Measurements from ENCODE around the gene PTPN21. TPM values are rescaled to one million over a fixed set of nuclear protein-coding genes. Genes with fewer than 3 reads are reported as not detected.

Gene PTPN21
- total RNA-seq, 4 donors from 2014 or later, result 24.7 to 47.2 (median 40.7) TPM

DNA sequence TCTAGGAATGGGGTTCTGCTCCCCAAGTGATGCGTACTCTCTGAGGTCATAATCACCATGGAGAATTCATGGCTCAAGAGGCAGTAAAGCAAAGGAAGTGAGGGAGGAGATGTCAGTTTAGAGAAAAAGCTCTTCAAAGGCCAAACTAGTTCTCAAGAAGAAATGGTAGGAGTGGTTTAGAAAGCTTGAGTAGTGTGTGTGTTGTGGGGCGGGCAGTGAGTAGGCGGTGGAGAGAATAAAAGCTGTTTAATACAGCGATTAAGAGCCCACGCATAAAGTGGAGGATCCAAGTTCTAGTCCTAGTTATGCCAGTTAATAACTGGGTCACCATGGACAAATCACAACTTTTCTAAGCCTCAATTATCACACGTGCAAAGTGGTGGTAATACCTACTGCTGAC lies 55.6 kb downstream of the PTPN21 start:
- no peaks in the 10 kb centered on the region for H3K4me1 ChIP-seq
- TF ChIP-seq, protein P1, sequence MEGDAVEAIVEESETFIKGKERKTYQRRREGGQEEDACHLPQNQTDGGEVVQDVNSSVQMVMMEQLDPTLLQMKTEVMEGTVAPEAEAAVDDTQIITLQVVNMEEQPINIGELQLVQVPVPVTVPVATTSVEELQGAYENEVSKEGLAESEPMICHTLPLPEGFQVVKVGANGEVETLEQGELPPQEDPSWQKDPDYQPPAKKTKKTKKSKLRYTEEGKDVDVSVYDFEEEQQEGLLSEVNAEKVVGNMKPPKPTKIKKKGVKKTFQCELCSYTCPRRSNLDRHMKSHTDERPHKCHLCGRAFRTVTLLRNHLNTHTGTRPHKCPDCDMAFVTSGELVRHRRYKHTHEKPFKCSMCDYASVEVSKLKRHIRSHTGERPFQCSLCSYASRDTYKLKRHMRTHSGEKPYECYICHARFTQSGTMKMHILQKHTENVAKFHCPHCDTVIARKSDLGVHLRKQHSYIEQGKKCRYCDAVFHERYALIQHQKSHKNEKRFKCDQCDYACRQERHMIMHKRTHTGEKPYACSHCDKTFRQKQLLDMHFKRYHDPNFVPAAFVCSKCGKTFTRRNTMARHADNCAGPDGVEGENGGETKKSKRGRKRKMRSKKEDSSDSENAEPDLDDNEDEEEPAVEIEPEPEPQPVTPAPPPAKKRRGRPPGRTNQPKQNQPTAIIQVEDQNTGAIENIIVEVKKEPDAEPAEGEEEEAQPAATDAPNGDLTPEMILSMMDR (IDR thresholded peaks at IDR 0.05), result no peak
- TF ChIP-seq POLR2A (IDR thresholded peaks at IDR 0.05; ENCODE audit: low read depth) (no peak), POLR2AphosphoS5 (IDR thresholded peaks at IDR 0.05) (no peak), EP300 (IDR thresholded peaks at IDR 0.05) (no peak)
- intact Hi-C loops (cut with DNase I), result no loop called here
- no peaks in the 10 kb centered on the region for H3K27me3 ChIP-seq
- H3K9me3 ChIP-seq, result no peaks in the 10 kb centered on the region
- WGBS, result 89% methylated on average over 6 of the region's 6 CpGs
- no peak overlapping the region for H3K4me3 ChIP-seq
- DNase-seq (ENCODE audit: extremely low spot score), result no peak
- H3K27ac ChIP-seq (replicated peaks in 1 of 4), result no peak overlapping the region
- peaks cover 33 to 88% (median 71%) of the 10 kb centered on the region in 4 donors for H3K36me3 ChIP-seq

DNA sequence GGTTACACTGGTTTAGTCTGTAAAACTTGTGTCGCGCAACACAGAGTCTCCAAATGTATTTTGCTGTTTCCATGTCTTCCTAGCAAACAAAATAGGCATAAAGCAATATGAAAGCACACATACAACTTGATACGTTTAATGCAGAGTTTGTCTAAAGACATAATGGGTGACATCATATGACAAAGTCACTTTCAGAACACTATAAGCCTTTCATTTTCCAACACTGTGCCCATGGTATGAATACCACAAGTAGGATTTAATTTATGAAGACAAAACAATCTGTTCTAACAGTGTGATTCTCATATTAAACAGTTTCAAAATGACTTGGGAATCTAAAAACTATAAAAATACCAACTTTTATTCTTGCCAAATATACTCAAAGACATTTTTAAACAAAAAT lies 58.4 kb downstream of the PTPN21 start:
- 86% methylated on average over 3 of the region's 3 CpGs for WGBS
- H3K27ac ChIP-seq (replicated peaks in 1 of 4), result no peak overlapping the region
- no peaks in the 10 kb centered on the region for H3K27me3 ChIP-seq
- intact Hi-C loops (cut with DNase I), result no loop called here
- no peak overlapping the region for H3K4me3 ChIP-seq
- no peaks in the 10 kb centered on the region for H3K9me3 ChIP-seq
- H3K36me3 ChIP-seq, result peaks cover 29 to 75% (median 55%) of the 10 kb centered on the region in 4 donors
- peaks cover 6 to 7% (median 6%) of the 10 kb centered on the region in 4 donors for H3K4me1 ChIP-seq
- TF ChIP-seq POLR2A (IDR thresholded peaks at IDR 0.05; ENCODE audit: low read depth), result no peak
- TF ChIP-seq EP300 (IDR thresholded peaks at IDR 0.05), result no peak
- no peak for DNase-seq (ENCODE audit: extremely low spot score)

DNA sequence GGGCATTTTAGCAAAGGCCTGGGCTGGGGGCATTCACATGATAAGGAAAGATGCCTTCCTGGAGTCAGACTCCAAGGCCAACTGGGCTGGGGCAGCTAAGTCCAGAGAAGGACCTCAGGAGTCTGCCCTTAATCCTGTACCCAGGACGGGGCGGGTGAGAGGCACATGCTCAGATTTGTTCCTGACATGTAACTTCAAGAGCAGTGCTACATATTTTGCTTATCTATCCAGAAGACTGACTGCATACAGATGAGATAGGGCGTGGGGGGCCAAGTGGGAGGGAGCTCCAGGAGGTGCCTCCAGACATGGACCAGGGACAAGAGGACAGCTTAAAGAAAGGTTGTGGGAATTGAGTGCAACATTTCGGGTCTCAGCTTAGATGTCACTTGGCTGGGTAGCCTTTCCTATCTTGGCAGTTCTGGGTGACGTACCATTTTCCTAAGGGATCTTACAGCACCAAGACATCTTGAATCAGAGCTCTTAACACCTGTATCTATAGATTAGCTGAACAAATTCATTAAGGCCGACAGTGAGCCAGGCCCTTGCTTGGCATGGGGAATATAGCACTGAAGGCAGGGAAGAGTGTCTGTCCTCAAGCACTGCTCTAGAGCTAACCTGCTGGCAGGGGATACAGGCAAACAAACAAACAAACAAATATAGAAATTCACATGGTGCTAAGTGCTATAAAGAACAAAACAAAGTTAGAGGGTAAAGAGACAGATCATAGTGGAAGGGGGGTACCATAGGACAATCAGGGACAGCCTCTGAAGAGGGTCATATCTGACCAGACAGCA lies 61.2 kb downstream of the PTPN21 start:
- H3K9me3 ChIP-seq, result no peaks in the 10 kb centered on the region
- DNase-seq (ENCODE audit: extremely low spot score), result no peak
- H3K4me1 ChIP-seq, result peaks cover 6 to 7% (median 6%) of the 10 kb centered on the region in 4 donors
- H3K27me3 ChIP-seq, result no peaks in the 10 kb centered on the region
- 89% methylated on average over 5 of the region's 6 CpGs for WGBS
- intact Hi-C loops (cut with DNase I), result loop anchor here (5.0 kb wide), 1 partner anchor 69 kb away; the partner anchor contains the start of gene ZC3H14
- no peak overlapping the region for H3K27ac ChIP-seq (replicated peaks in 1 of 4)
- peaks cover 11 to 67% (median 52%) of the 10 kb centered on the region in 4 donors for H3K36me3 ChIP-seq
- TF ChIP-seq POLR2AphosphoS5 (IDR thresholded peaks at IDR 0.05), result no peak
- TF ChIP-seq, protein P1 (IDR thresholded peaks at IDR 0.05), result no peak
- TF ChIP-seq EP300 (IDR thresholded peaks at IDR 0.05), result no peak
- TF ChIP-seq POLR2A (IDR thresholded peaks at IDR 0.05; ENCODE audit: low read depth), result no peak
- no peak overlapping the region for H3K4me3 ChIP-seq

DNA sequence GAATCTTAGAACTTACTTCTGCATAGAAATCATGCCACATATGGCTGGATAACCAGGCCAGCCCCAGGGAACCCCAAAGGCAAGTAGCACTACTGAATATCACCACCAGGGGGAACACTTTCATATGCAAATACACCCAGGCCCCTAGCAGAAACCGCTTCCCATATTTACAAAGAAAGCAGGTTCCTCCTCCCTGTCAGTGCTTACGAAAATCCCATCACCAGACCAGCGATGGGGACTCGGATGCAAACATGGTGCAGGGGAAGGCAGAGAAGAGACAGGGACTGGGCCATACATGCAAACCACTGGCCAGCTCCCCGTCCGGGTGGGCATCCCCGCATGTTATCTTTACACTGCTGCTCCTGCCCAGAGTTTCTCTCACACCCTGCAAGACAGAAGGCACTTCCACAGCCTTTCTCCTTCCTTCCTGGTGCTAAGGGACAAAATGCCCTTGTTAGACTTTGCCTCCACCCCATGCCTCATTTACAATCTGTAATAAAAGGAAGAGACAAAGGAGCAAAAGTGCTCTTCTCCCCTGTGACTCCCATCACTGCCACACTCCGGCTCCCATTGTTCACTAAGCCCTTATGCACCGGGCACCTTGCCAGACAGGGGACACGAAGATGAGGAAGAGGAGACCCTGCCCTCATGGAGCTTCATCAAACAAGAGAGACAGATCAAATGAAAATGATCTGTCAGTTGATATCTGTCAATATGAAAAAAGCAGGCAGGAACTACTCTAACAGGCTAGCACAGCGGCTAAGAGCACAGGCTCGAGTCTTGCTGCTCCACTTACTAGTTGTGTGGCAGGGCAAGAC lies 62.3 kb downstream of the PTPN21 start:
- TF ChIP-seq POLR2A (IDR thresholded peaks at IDR 0.05; ENCODE audit: low read depth) (no peak), POLR2AphosphoS5 (IDR thresholded peaks at IDR 0.05) (peak in 1 of 2 donors; percentile 18)
- TF ChIP-seq, protein P1 (IDR thresholded peaks at IDR 0.05), result peak; percentile 90 to 98 (median 93)
- peak; percentile 95 for DNase-seq (ENCODE audit: extremely low spot score)
- Histone ChIP-seq H3K9me3 (no peaks in the 10 kb centered on the region), H3K27ac (replicated peaks in 1 of 4) (peak overlapping the region in 1 of 4 donors; percentile 34), H3K4me1 (peaks cover 6 to 7% (median 6%) of the 10 kb centered on the region in 4 donors), H3K36me3 (peaks cover 11 to 73% (median 58%) of the 10 kb centered on the region in 4 donors), H3K27me3 (no peaks in the 10 kb centered on the region), H3K4me3 (no peak overlapping the region)
- 54% methylated on average over 12 of the region's 12 CpGs for WGBS
- intact Hi-C loops (cut with DNase I), result loop anchor here (5.0 kb wide), 1 partner anchor 70 kb away; the partner anchor contains the start of gene ZC3H14

DNA sequence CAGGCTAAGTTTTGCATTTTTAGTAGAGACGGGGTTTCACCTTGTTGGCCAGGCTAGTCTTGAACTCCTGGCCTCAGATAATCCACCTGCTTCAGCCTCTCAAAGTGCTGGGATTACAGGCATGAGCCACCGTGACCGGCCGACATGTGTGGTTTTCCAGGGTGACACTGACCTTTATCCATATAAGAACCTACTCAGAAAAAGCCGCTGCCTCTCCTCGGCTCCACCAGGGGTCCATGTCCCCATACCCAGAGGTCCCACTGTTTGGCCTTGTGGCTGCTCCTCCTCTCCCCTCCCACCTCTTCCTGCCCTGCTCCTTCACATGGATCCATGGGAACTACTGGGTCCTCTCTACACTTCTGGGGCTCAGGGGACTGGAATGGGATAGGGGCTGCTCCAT lies 64.6 kb downstream of the PTPN21 start:
- H3K9me3 ChIP-seq, result no peaks in the 10 kb centered on the region
- WGBS, result 100% methylated on average over 6 of the region's 6 CpGs
- no peak overlapping the region for H3K27ac ChIP-seq (replicated peaks in 1 of 4)
- no peak for TF ChIP-seq EP300 (IDR thresholded peaks at IDR 0.05)
- TF ChIP-seq, protein P1 (IDR thresholded peaks at IDR 0.05), result no peak
- TF ChIP-seq POLR2AphosphoS5 (IDR thresholded peaks at IDR 0.05), result no peak
- TF ChIP-seq POLR2A (IDR thresholded peaks at IDR 0.05; ENCODE audit: low read depth), result no peak
- H3K4me1 ChIP-seq, result peaks cover 6 to 7% (median 6%) of the 10 kb centered on the region in 4 donors
- no peak overlapping the region for H3K4me3 ChIP-seq
- DNase-seq (ENCODE audit: extremely low spot score), result no peak
- intact Hi-C loops (cut with DNase I), result loop anchor here (5.0 kb wide), 1 partner anchor 72 kb away; the partner anchor contains the start of gene ZC3H14
- no peaks in the 10 kb centered on the region for H3K27me3 ChIP-seq
- peaks cover 3 to 54% (median 46%) of the 10 kb centered on the region in 4 donors for H3K36me3 ChIP-seq

Measured in esophagus muscularis mucosa (tissue), 4 donors.